IMR-90 (cell line): Measurements from ENCODE around the gene SLC19A1. TPM values are rescaled to one million over a fixed set of nuclear protein-coding genes. Genes with fewer than 3 reads are reported as not detected.

Experiments used
- ATAC-seq: fragments of 200-7000 bp; cut with Tn5 transposase; 2 replicates; pipeline ENCODE4 v1.9.1; 2020; ENCODE audit warnings: low read depth, mild to moderate bottlenecking, moderate library complexity
- BruUV-seq: library from RNA; stranded (reverse); fragments of 400-500 nt; replicated peaks from 2 replicates; lab custom pipeline; 2021; lab: Mats Ljungman, UMichigan
- CTCF ChIA-PET: fragments of 300-600 bp; formaldehyde crosslinking; extraction: SDS; loops from one replicate; lab custom pipeline; 2021; ENCODE audit warnings: antibody characterized with exemption; lab: Yijun Ruan, JAX
- POLR2A ChIA-PET: fragments of 300-600 bp; sonication (Branson Sonifier 250); formaldehyde crosslinking; loops from one replicate; lab custom pipeline; 2022; ENCODE audit warnings: antibody characterized with exemption; ENCODE audit not compliant: unreplicated experiment; lab: Charles Lee
- DNase-seq: peaks from one replicate; pipeline ENCODE4 v3.0.0; 2013
- H2AFZ ChIP-seq: replicated peaks from 2 replicates; pipeline ENCODE3; 2013; ENCODE audit warnings: low read length, mild to moderate bottlenecking; ENCODE audit not compliant: poor library complexity
- H2AK5ac ChIP-seq: 2 replicates; pipeline ENCODE4 v1.6.1; 2013; ENCODE audit warnings: low read depth, low read length, inconsistent platforms
- H2AK9ac ChIP-seq: replicated peaks from 2 replicates; pipeline ENCODE3; 2013; ENCODE audit warnings: mild to moderate bottlenecking, low read depth, low read length, moderate library complexity; ENCODE audit not compliant: poor library complexity
- H2BK120ac ChIP-seq: 2 replicates; pipeline ENCODE4 v1.6.1; 2013; ENCODE audit warnings: low read depth, low read length, inconsistent platforms
- H2BK15ac ChIP-seq: 3 replicates; pipeline ENCODE4 v1.6.1; 2013; ENCODE audit warnings: low read depth, low read length, inconsistent platforms
- H2BK20ac ChIP-seq: 2 replicates; pipeline ENCODE4 v1.6.1; 2013; ENCODE audit warnings: low read depth, mild to moderate bottlenecking, inconsistent platforms, low read length, moderate library complexity
- H2BK5ac ChIP-seq: 2 replicates; pipeline ENCODE4 v1.6.1; 2013; ENCODE audit warnings: mild to moderate bottlenecking, low read depth, low read length, inconsistent platforms; ENCODE audit not compliant: poor library complexity, severe bottlenecking
- H3K14ac ChIP-seq: replicated peaks from 2 replicates; pipeline ENCODE4 v1.6.1; 2013; ENCODE audit warnings: low read depth, low read length, inconsistent platforms
- H3K18ac ChIP-seq: 2 replicates; pipeline ENCODE4 v1.6.1; 2013; ENCODE audit warnings: low read depth, low read length, control low read depth
- H3K23ac ChIP-seq: 2 replicates; pipeline ENCODE4 v1.6.1; 2013; ENCODE audit warnings: low read depth, low read length, inconsistent platforms
- H3K27ac ChIP-seq: 2 replicates; pipeline ENCODE4 v1.5.1; 2013; ENCODE audit warnings: mild to moderate bottlenecking, control low read depth, low read length; ENCODE audit not compliant: insufficient read depth
- H3K27me3 ChIP-seq: 2 replicates; pipeline ENCODE4 v1.6.1; 2013; ENCODE audit warnings: low read length; ENCODE audit not compliant: control insufficient read depth, insufficient read depth
- H3K36me3 ChIP-seq: 2 replicates; pipeline ENCODE4 v1.6.1; 2013; ENCODE audit warnings: low read length, mixed read lengths; ENCODE audit not compliant: control insufficient read depth, insufficient read depth
- H3K4ac ChIP-seq: 2 replicates; pipeline ENCODE4 v1.6.1; 2013; ENCODE audit warnings: low read depth, low read length, inconsistent platforms
- H3K4me1 ChIP-seq: 2 replicates; pipeline ENCODE4 v1.6.1; 2013; ENCODE audit warnings: low read length, mixed read lengths; ENCODE audit not compliant: control insufficient read depth, insufficient read depth
- H3K4me2 ChIP-seq: 2 replicates; pipeline ENCODE4 v1.6.1; 2013; ENCODE audit warnings: low read depth, mild to moderate bottlenecking, control low read depth, low read length, moderate library complexity
- H3K4me3 ChIP-seq: 2 replicates; pipeline ENCODE4 v1.5.1; 2013; ENCODE audit warnings: low read depth, mild to moderate bottlenecking, control low read depth, low read length, moderate library complexity; ENCODE audit not compliant: insufficient read depth
- H3K56ac ChIP-seq: 2 replicates; pipeline ENCODE4 v1.6.1; 2013; ENCODE audit warnings: low read length, inconsistent platforms; ENCODE audit not compliant: insufficient read depth; ENCODE audit errors: extremely low read depth
- H3K79me1 ChIP-seq, 2 experiments: 2 replicates each; pipeline ENCODE4 v1.6.1; 2013; ENCODE audit warnings: low read length in 2 of 2, inconsistent platforms in 1 of 2, low read depth in 1 of 2
- H3K9ac ChIP-seq: 2 replicates; pipeline ENCODE4 v1.6.1; 2013; ENCODE audit warnings: low read depth, low read length, control low read depth
- H3K9me1 ChIP-seq: 2 replicates; pipeline ENCODE4 v1.6.1; 2013; ENCODE audit warnings: low read length, inconsistent platforms; ENCODE audit not compliant: insufficient read depth
- H3K9me3 ChIP-seq: 2 replicates; pipeline ENCODE4 v1.6.1; 2013; ENCODE audit warnings: low read length; ENCODE audit not compliant: control insufficient read depth, insufficient read depth
- H4K20me1 ChIP-seq: 2 replicates; pipeline ENCODE4 v1.6.1; 2013; ENCODE audit warnings: low read length, inconsistent platforms; ENCODE audit not compliant: insufficient read depth
- H4K5ac ChIP-seq: 2 replicates; pipeline ENCODE4 v1.6.1; 2013; ENCODE audit warnings: mild to moderate bottlenecking, low read depth, low read length, control low read depth
- H4K8ac ChIP-seq, 2 experiments: 2 replicates each; pipeline ENCODE4 v1.6.1; 2013; ENCODE audit warnings: low read depth in 2 of 2, low read length in 2 of 2, control low read depth in 1 of 2, inconsistent platforms in 1 of 2
- H4K91ac ChIP-seq: 2 replicates; pipeline ENCODE4 v1.6.1; 2013; ENCODE audit warnings: low read depth, low read length, inconsistent platforms; ENCODE audit not compliant: insufficient read depth
- CEBPB ChIP-seq: IDR thresholded peaks from 2 replicates; pipeline ENCODE4 v1.6.1; 2012; ENCODE audit warnings: low read depth, low read length, improper control_type of control experiment
- CHD1 ChIP-seq: IDR thresholded peaks from 2 replicates; pipeline ENCODE4 v1.6.1; 2012; ENCODE audit warnings: low read depth, low read length, improper control_type of control experiment
- CTCF ChIP-seq: conservative IDR thresholded peaks from 2 replicates; pipeline ENCODE4 v1.5.1; 2012; ENCODE audit warnings: mild to moderate bottlenecking, low read depth, low read length, improper control_type of control experiment
- ELK1 ChIP-seq: fragments of 150-350 bp; IDR thresholded peaks from 2 replicates; pipeline ENCODE4 v1.6.1; 2016; ENCODE audit warnings: low read depth, mild to moderate bottlenecking, low read length, moderate library complexity, borderline replicate concordance
- FOS ChIP-seq: fragments of 150-350 bp; IDR thresholded peaks from 2 replicates; pipeline ENCODE4 v1.6.1; 2016; ENCODE audit warnings: low read depth, low read length
- POLR2A ChIP-seq: IDR thresholded peaks from 2 replicates; pipeline ENCODE4 v1.6.1; 2012; ENCODE audit warnings: mild to moderate bottlenecking, low read depth, low read length
- RCOR1 ChIP-seq: IDR thresholded peaks from 2 replicates; pipeline ENCODE4 v1.6.1; 2012; ENCODE audit warnings: mild to moderate bottlenecking, low read length, improper control_type of control experiment; ENCODE audit not compliant: insufficient replicate concordance
- SMC3 ChIP-seq: fragments of 150-350 bp; IDR thresholded peaks from 2 replicates; pipeline ENCODE4 v1.6.1; 2016; ENCODE audit warnings: low read depth, mild to moderate bottlenecking, antibody characterized with exemption, low read length, moderate library complexity
- WGBS, 2 experiments: methylation state at CpG; one replicate each; pipeline versions ENCODE4 v1.1.5 to v1.1.7; 2013; ENCODE audit warnings: missing lambda C conversion rate in 2 of 2; ENCODE audit not compliant: insufficient read length in 1 of 2; ENCODE audit errors: extremely low coverage in 2 of 2; 5-methylcytosine and 5-hydroxymethylcytosine counted together
- dilution Hi-C: fragments of 300-500 bp; cut with HindIII; formaldehyde crosslinking; loops from one replicate; pipeline ENCODE4 v1.14.3; 2018; ENCODE audit warnings: low sequenced_read_pairs; ENCODE audit not compliant: unreplicated experiment
- in situ Hi-C: fragments of 300-500 bp; cut with MboI; formaldehyde crosslinking; loops from 3 replicates; pipeline ENCODE4 v1.14.3; 2019; ENCODE audit warnings: low sequenced_read_pairs, inconsistent platforms, mixed read lengths
- intact Hi-C: fragments of 100-400 bp; cut with micrococcal nuclease; formaldehyde crosslinking; loops from 2 replicates; pipeline ENCODE4 v1.10.0; 2022
- polyA plus RNA-seq, 3 experiments: library from polyadenylated mRNA; depleted of rRNA; stranded (reverse); fragments of >200 nt; gene quantifications; 2 replicates each; pipeline ENCODE4 v1.2.3, GENCODE V29; 2012; ENCODE audit warnings: low replicate concordance in 1 of 3
- total RNA-seq: library from RNA; depleted of rRNA; stranded (reverse); fragments of >200 nt; gene quantifications from 2 replicates; pipeline ENCODE4 v1.2.3, GENCODE V29; 2012
- TF ChIP-seq, protein P1 (sequence below): fragments of 150-350 bp; IDR thresholded peaks from 2 replicates; pipeline ENCODE4 v1.6.1; 2017; ENCODE audit warnings: mild to moderate bottlenecking, antibody characterized with exemption, low read length, low read depth

Gene SLC19A1
- total and polyA plus RNA-seq, 2 of the 4 experiments (the other 2 are of a cell fraction) = 2.2 to 16.2 TPM

- no peak for TF ChIP-seq SMC3
Observed at GRCh38 chr21:45485686-45486442, 56.4 kb downstream of the SLC19A1 start (continued).

DNA sequence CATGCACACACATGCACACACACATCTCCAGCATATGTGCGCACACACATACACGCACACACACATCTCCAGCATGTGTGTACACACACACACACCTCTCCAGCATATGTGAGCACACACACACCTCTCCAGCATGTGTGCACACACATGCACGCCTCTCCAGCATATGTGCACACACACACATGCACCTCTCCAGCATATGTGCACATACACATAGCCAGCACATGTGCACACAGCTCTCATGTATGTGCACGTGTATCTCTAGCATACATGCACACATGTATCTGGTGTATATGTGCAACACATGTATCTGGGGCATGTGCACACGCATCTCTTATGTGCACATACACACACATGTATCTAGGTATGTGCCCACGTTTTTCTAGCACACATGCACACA lies 57.9 kb downstream of the SLC19A1 start:
- H2BK5ac ChIP-seq = no peak overlapping the region
- H3K23ac ChIP-seq = no peak overlapping the region
- peaks cover 7% of the 10 kb centered on the region for H3K9me1 ChIP-seq
- POLR2A ChIA-PET = no interaction called here
- peaks cover 71% of the 10 kb centered on the region for H3K36me3 ChIP-seq
- no peak for DNase-seq
- H3K4me1 ChIP-seq = no peaks in the 10 kb centered on the region
- dilution Hi-C loops (no loop called here), intact Hi-C loops (no loop called here), in situ Hi-C loops (no loop called here)
- no peak for TF ChIP-seq POLR2A
- TF ChIP-seq ELK1 = no peak
- TF ChIP-seq FOS = no peak
- no peak for TF ChIP-seq CHD1
- no peak for TF ChIP-seq CTCF
- TF ChIP-seq, protein P1, sequence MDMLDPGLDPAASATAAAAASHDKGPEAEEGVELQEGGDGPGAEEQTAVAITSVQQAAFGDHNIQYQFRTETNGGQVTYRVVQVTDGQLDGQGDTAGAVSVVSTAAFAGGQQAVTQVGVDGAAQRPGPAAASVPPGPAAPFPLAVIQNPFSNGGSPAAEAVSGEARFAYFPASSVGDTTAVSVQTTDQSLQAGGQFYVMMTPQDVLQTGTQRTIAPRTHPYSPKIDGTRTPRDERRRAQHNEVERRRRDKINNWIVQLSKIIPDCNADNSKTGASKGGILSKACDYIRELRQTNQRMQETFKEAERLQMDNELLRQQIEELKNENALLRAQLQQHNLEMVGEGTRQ = no peak
- TF ChIP-seq RCOR1 = no peak
- no peak for TF ChIP-seq CEBPB
- H2AK9ac ChIP-seq = peak overlapping the region; percentile 70
- H3K4ac ChIP-seq = no peak overlapping the region
- CTCF ChIA-PET = no interaction called here
- no peak overlapping the region for H2BK20ac ChIP-seq
- WGBS, 2 experiments = 89% methylated on average over 4 of the region's 6 CpGs; no CpG with 5 or more reads in 1 of the 2 experiments
- H3K27ac ChIP-seq = no peak overlapping the region
- H3K79me1 ChIP-seq = peaks cover 0 to 11% of the 10 kb centered on the region in 2 experiments; a peak in 2 of 4 replicates
- H2BK15ac ChIP-seq = no peak overlapping the region
- ATAC-seq = no peak
- H4K20me1 ChIP-seq = no peaks in the 10 kb centered on the region; the same call in none of the 2 replicates
- H3K9ac ChIP-seq = no peak overlapping the region
- H3K4me2 ChIP-seq = no peak overlapping the region
- H3K9me3 ChIP-seq = no peaks in the 10 kb centered on the region
- H3K14ac ChIP-seq = no peak overlapping the region
- H2AFZ ChIP-seq = no peak overlapping the region
- no peak overlapping the region for H3K18ac ChIP-seq
- no peak overlapping the region for H2BK120ac ChIP-seq
- H3K56ac ChIP-seq = no peak overlapping the region
- H4K5ac ChIP-seq = no peak overlapping the region
- H3K27me3 ChIP-seq = no peaks in the 10 kb centered on the region
- H4K8ac ChIP-seq = no peak overlapping the region
- H4K91ac ChIP-seq = no peak overlapping the region
- H2AK5ac ChIP-seq = no peak overlapping the region
- H3K4me3 ChIP-seq = no peak overlapping the region
- BruUV-seq = no TSS peak
